Prostate gland (tissue), 2 donors: ENCODE measurements around the gene TKT. TPM values are rescaled to one million over a fixed set of nuclear protein-coding genes. Genes with fewer than 3 reads are reported as not detected.

Experiments
- DNase-seq: peaks from one replicate; pipeline ENCODE4 v3.0.0-alpha.2; 2019; ENCODE audit warnings: low spot score
- H3K27ac ChIP-seq, 2 donors: fragments of 200-600 bp; sonication (generic); 2 replicates each; pipeline ENCODE4 v1.5.1; 2017 to 2019
- H3K27me3 ChIP-seq: fragments of 200-600 bp; sonication (generic); replicated peaks from 2 replicates; pipeline ENCODE4 v1.5.1; 2019; ENCODE audit not compliant: insufficient read depth
- H3K36me3 ChIP-seq, 2 donors: fragments of 200-600 bp; sonication (generic); 1 replicate in 1 of 2; 2 replicates in 1 of 2; pipeline versions ENCODE4 v1.5.1 to v1.8.1; 2017 to 2019
- H3K4me1 ChIP-seq: fragments of 200-600 bp; sonication (generic); replicated peaks from 2 replicates; pipeline ENCODE4 v1.5.1; 2019
- H3K4me3 ChIP-seq, 2 donors: fragments of 200-600 bp; sonication (generic); 2 replicates each; pipeline ENCODE4 v1.5.1; 2017 to 2019
- H3K9me3 ChIP-seq: fragments of 200-600 bp; sonication (generic); 2 replicates; pipeline ENCODE4 v1.5.1; 2017
- CTCF ChIP-seq, 4 experiments: fragments of 200-600 bp in 2 of 4; fragments of 450-650 bp in 2 of 4; sonication (generic) in 2 of 4; IDR thresholded peaks; 1 replicate in 3 of 4; 2 replicates in 1 of 4; pipeline ENCODE4 v1.5.1; 2016 to 2019; ENCODE audit warnings: antibody characterized with exemption in 4 of 4, mild to moderate bottlenecking in 2 of 4, moderate library complexity in 2 of 4
- POLR2A ChIP-seq: fragments of 450-650 bp; IDR thresholded peaks from one replicate; pipeline ENCODE4 v1.6.1; 2016; ENCODE audit warnings: antibody characterized with exemption, mild to moderate bottlenecking
- POLR2AphosphoS5 ChIP-seq: sonication (generic); formaldehyde crosslinking; IDR thresholded peaks from one replicate; pipeline ENCODE4 v1.6.1; 2017; ENCODE audit warnings: antibody characterized with exemption
- WGBS: methylation state at CpG from one replicate; pipeline ENCODE4 v1.1.5; 2018; 5-methylcytosine and 5-hydroxymethylcytosine counted together
- intact Hi-C: fragments of 100-400 bp; cut with DNase I; formaldehyde crosslinking; loops from one replicate; pipeline ENCODE4 v1.14.2; 2022
- total RNA-seq, 2 donors: library from RNA; depleted of rRNA; stranded (reverse); fragments of >200 nt; gene quantifications; one replicate each; pipeline ENCODE4 v1.1.0, GENCODE V29; 2016

TKT gene
- total RNA-seq, 2 donors from 2014 or later: 187 to 226 TPM

- H3K9me3 ChIP-seq: no peaks in the 10 kb centered on the region
- no peak overlapping the region for H3K27ac ChIP-seq
- H3K27me3 ChIP-seq: no peaks in the 10 kb centered on the region
- H3K4me1 ChIP-seq: no peaks in the 10 kb centered on the region
- H3K4me3 ChIP-seq: no peak overlapping the region
- TF ChIP-seq POLR2AphosphoS5 (no peak), CTCF (IDR thresholded peaks at IDR 0.05) (no peak), POLR2A (no peak)
- H3K36me3 ChIP-seq: peaks cover 21 to 26% of the 10 kb centered on the region in 2 donors
- WGBS: 90% methylated on average over 20 of the region's 20 CpGs
- intact Hi-C loops: no loop called here
- DNase-seq: no peak
Measured at GRCh38 chr3:53185761-53186465, 69.9 kb downstream of the TKT start.

GRCh38 chr3:53184701-53185100 lies 71.1 kb downstream of the TKT start:
- WGBS: 92% methylated on average over 7 of the region's 7 CpGs

GRCh38 chr3:53183514-53183913 lies 72.3 kb downstream of the TKT start:
- intact Hi-C loops: no loop called here
- 93% methylated on average over 9 of the region's 9 CpGs for WGBS
- TF ChIP-seq POLR2A: no peak
- no peak for TF ChIP-seq POLR2AphosphoS5
- TF ChIP-seq CTCF (IDR thresholded peaks at IDR 0.05): no peak
- H3K4me3 ChIP-seq: no peak overlapping the region
- DNase-seq: no peak
- H3K36me3 ChIP-seq: peaks cover 27 to 29% of the 10 kb centered on the region in 2 donors
- no peaks in the 10 kb centered on the region for H3K9me3 ChIP-seq
- no peaks in the 10 kb centered on the region for H3K4me1 ChIP-seq
- H3K27me3 ChIP-seq: no peaks in the 10 kb centered on the region
- H3K27ac ChIP-seq: no peak overlapping the region

More at GRCh38 chr3:53184701-53185100, 71.1 kb downstream of the TKT start:
- no peak overlapping the region for H3K27ac ChIP-seq
- H3K36me3 ChIP-seq: peaks cover 25 to 28% of the 10 kb centered on the region in 2 donors
- TF ChIP-seq POLR2AphosphoS5 (no peak), POLR2A (no peak), CTCF (IDR thresholded peaks at IDR 0.05) (no peak)
- no peaks in the 10 kb centered on the region for H3K4me1 ChIP-seq
- intact Hi-C loops: no loop called here
- DNase-seq: no peak
- no peaks in the 10 kb centered on the region for H3K9me3 ChIP-seq
- H3K27me3 ChIP-seq: no peaks in the 10 kb centered on the region
- no peak overlapping the region for H3K4me3 ChIP-seq

- no peaks in the 10 kb centered on the region for H3K9me3 ChIP-seq
- no peak for DNase-seq
- no peak overlapping the region for H3K27ac ChIP-seq
- H3K4me3 ChIP-seq: no peak overlapping the region
- 75% methylated on average over 20 of the region's 20 CpGs for WGBS
- no peaks in the 10 kb centered on the region for H3K4me1 ChIP-seq
- intact Hi-C loops: no loop called here
- peaks cover 27 to 32% of the 10 kb centered on the region in 2 donors for H3K36me3 ChIP-seq
- no peak for TF ChIP-seq CTCF (IDR thresholded peaks at IDR 0.05)
- TF ChIP-seq POLR2A: no peak
- TF ChIP-seq POLR2AphosphoS5: no peak
- no peaks in the 10 kb centered on the region for H3K27me3 ChIP-seq
Measured at GRCh38 chr3:53182764-53183355, 73.0 kb downstream of the TKT start.

GRCh38 chr3:53181528-53181927 lies 74.3 kb downstream of the TKT start:
- intact Hi-C loops: no loop called here
- 92% methylated on average over 11 of the region's 11 CpGs for WGBS
- Histone ChIP-seq H3K4me1 (no peaks in the 10 kb centered on the region), H3K36me3 (peaks cover 25 to 32% of the 10 kb centered on the region in 2 donors), H3K4me3 (no peak overlapping the region), H3K27me3 (no peaks in the 10 kb centered on the region), H3K27ac (no peak overlapping the region), H3K9me3 (no peaks in the 10 kb centered on the region)
- DNase-seq: no peak
- TF ChIP-seq POLR2AphosphoS5: no peak
- no peak for TF ChIP-seq CTCF (IDR thresholded peaks at IDR 0.05)
- no peak for TF ChIP-seq POLR2A
